Spleen (tissue), 11 donors: Measurements from ENCODE around the gene APOL4. TPM values are rescaled to one million over a fixed set of nuclear protein-coding genes. Genes with fewer than 3 reads are reported as not detected.

Experiments
- DNase-seq: peaks from one replicate; pipeline ENCODE4 v3.0.0-alpha.2; 2020
- H3K27ac ChIP-seq, 8 donors: fragments of 200-600 bp; sonication (generic) in 7 of 8; 1 replicate in 4 of 8; 2 replicates in 4 of 8; pipeline versions ENCODE4 v1.5.0 to v1.8.0; 2016 to 2021; ENCODE audit warnings: inconsistent platforms in 4 of 8, mild to moderate bottlenecking in 4 of 8, moderate library complexity in 1 of 8
- H3K27me3 ChIP-seq, 7 donors: fragments of 200-600 bp; sonication (generic) in 6 of 7; replicated peaks in 1 of 7; 1 replicate in 4 of 7; 2 replicates in 3 of 7; pipeline versions ENCODE4 v1.5.0 to v1.8.0; 2016 to 2021; ENCODE audit warnings: inconsistent platforms in 3 of 7, mild to moderate bottlenecking in 1 of 7
- H3K36me3 ChIP-seq, 6 donors: fragments of 200-600 bp; sonication (generic) in 5 of 6; 1 replicate in 4 of 6; 2 replicates in 2 of 6; pipeline versions ENCODE4 v1.5.0 to v1.8.0; 2016 to 2021; ENCODE audit warnings: inconsistent platforms in 2 of 6
- H3K4me1 ChIP-seq, 6 donors: fragments of 200-600 bp; sonication (generic) in 5 of 6; 1 replicate in 3 of 6; 2 replicates in 3 of 6; pipeline versions ENCODE4 v1.5.0 to v1.8.0; 2016 to 2021; ENCODE audit warnings: inconsistent platforms in 3 of 6
- H3K4me3 ChIP-seq, 8 donors: fragments of 200-600 bp; sonication (generic) in 7 of 8; 1 replicate in 4 of 8; 2 replicates in 4 of 8; pipeline versions ENCODE4 v1.5.0 to v1.8.0; 2016 to 2021; ENCODE audit warnings: inconsistent platforms in 4 of 8, mild to moderate bottlenecking in 4 of 8, moderate library complexity in 2 of 8
- H3K9me3 ChIP-seq, 8 donors: fragments of 200-600 bp; sonication (generic) in 7 of 8; 1 replicate in 4 of 8; 2 replicates in 4 of 8; pipeline versions ENCODE4 v1.5.0 to v1.8.0; 2016 to 2021; ENCODE audit warnings: inconsistent platforms in 4 of 8
- CTCF ChIP-seq, 11 experiments: fragments of 200-600 bp in 7 of 11; fragments of 450-650 bp in 4 of 11; sonication (generic) in 4 of 11; IDR thresholded peaks in 8 of 11; conservative IDR thresholded peaks in 3 of 11; 1 replicate in 7 of 11; 2 replicates in 4 of 11; pipeline versions ENCODE4 v1.4.0 to v1.8.0; 2016 to 2021; ENCODE audit warnings: antibody characterized with exemption in 11 of 11, inconsistent platforms in 4 of 11, mild to moderate bottlenecking in 1 of 11
- POLR2A ChIP-seq, 3 donors: fragments of 450-650 bp; IDR thresholded peaks; one replicate each; pipeline ENCODE4 v1.5.1; 2017; ENCODE audit warnings: antibody characterized with exemption in 3 of 3, mild to moderate bottlenecking in 1 of 3
- POLR2AphosphoS5 ChIP-seq, 3 donors: sonication (generic); formaldehyde crosslinking; IDR thresholded peaks; one replicate each; pipeline ENCODE4 v1.5.1; 2017; ENCODE audit warnings: antibody characterized with exemption in 3 of 3
- WGBS, 5 donors: extraction: QIAGEN DNeasy Blood & Tissue Kit in 3 of 5; methylation state at CpG; one replicate each; pipeline versions ENCODE4 v1.1.5 to v1.1.7; 2013 to 2018; 5-methylcytosine and 5-hydroxymethylcytosine counted together
- intact Hi-C: fragments of 100-400 bp; cut with DNase I; formaldehyde crosslinking; loops from one replicate; pipeline ENCODE4 v1.15.0; 2023; ENCODE audit warnings: low total_unique reads
- polyA plus RNA-seq, 3 donors: library from polyadenylated mRNA; stranded (reverse); fragments of 200-250 nt; gene quantifications; one replicate each; pipeline ENCODE4 v1.2.1, GENCODE V29; 2013
- total RNA-seq, 7 donors: library from RNA; depleted of rRNA in 3 of 7; stranded (reverse); fragments of >200 nt in 3 of 7; fragmentation: NEBNext Ultra II Directional in 4 of 7; extraction: Animal tissue kit (Norgen Biotek cat#: 25700) in 4 of 7; gene quantifications; one replicate each; pipeline versions ENCODE4 v1.1.0 to v1.2.1, GENCODE V29; 2016 to 2021
- donor health status: healthy with polysubstance abuse.
- donor health status: DM: no; HTN: no; CAD: no; lungs with moderate emphysema.
- donor health status: DM: no; HTN: no; CAD: no.
- donor health status: Bipolar disorder and iron deficiency.
- donor health status: healthy.
- donor health status: DM: no; HTN: no; CAD: no.
- donor health status: DM: yes; HTN: yes; CAD: no.

APOL4 gene
- total and polyA plus RNA-seq, 10 donors = 2.5 to 14.4 (median 3.9) TPM; not detected in 1

DNA sequence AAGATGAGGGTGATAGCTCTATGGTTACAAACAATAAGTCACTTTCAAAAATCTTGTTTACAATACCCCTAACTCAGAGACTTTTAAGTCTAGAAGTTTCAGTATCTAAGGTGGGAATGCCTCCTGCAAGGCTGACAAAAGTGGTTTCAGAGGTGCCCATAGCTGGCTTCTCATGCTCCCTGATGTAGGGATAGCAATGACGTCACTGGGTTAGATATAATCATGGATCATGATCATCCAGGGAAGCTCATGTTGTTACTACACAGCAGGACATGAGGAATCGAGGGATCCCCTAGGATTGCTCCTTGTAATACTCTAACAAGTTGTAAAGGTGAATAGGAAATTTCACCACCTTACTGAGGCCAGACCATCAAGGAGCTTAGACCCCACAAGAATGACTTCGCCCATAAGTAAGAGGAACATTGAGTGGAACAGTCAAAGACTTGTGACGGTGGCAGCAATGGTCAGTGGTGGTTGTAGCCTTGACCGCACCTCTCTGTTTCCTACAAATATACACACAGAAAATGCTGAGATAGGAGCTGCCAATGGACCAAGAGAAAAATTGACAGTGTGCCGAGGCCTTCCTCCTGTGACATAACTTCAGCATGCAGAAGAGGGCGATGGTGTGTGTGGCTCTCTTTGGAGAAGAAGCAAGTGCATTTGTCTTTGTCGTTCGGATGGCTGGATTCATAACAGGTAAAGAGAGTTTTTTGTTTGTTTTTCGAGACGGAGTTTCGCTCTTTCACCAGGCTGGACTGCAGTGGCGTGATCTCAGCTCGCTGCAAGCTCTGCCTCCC is 15.6 kb downstream of the APOL4 start:
- DNase-seq = no peak
- intact Hi-C loops = loop anchor here (10.0 kb wide), 1 partner anchor 299 kb away; the partner anchor contains the start of gene TXN2

DNA sequence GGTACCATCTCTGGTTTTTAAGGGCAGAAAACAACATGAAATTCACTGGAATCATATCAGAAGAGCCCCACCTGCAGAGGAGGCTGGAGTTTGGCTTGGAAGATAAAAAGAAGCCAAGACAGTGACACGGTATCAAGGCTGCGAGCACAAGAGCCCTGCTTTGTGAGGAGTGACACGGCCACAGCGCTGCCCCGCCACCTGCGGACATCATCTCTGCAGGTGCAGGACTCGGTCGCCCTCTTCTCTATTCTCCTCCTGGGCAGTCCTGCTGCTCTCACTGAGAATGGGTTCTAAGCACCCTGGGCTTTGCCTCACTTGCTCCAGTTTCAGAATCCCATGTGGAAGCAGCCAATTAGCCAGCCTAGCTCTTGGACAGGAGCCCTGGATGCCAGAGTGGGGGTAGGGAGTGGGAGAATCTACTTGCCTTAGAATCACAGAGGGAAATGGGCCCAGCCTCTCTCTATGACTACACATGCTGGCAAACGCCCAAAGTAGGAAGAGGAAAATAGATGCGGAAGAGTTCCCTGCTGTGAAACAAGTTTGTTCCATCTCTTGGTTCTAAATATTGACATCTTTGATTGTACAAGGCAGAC is 17.1 kb downstream of the APOL4 start:
- no peak overlapping the region for H3K4me3 ChIP-seq
- H3K4me1 ChIP-seq = peaks cover 0 to 15% (median 10%) of the 10 kb centered on the region in 6 donors
- H3K27ac ChIP-seq = no peak overlapping the region
- TF ChIP-seq POLR2AphosphoS5 (IDR thresholded peaks at IDR 0.05) = no peak
- TF ChIP-seq CTCF (IDR thresholded peaks at IDR 0.05 in 8 of 11, conservative IDR thresholded peaks at IDR 0.05 in 3 of 11) = no peak
- no peak for TF ChIP-seq POLR2A (IDR thresholded peaks at IDR 0.05)
- intact Hi-C loops = loop anchor here (10.0 kb wide), 1 partner anchor 300 kb away; the partner anchor contains the start of gene TXN2
- no peaks in the 10 kb centered on the region for H3K36me3 ChIP-seq
- DNase-seq = no peak
- H3K9me3 ChIP-seq = no peaks in the 10 kb centered on the region
- H3K27me3 ChIP-seq = no peaks in the 10 kb centered on the region
- 76 to 80% (median 77%) methylated on average over 10 of the region's 10 CpGs for WGBS, 5 donors

More for the DNA sequence above, 15.6 kb downstream of the APOL4 start:
- H3K9me3 ChIP-seq = no peaks in the 10 kb centered on the region
- no peak overlapping the region for H3K27ac ChIP-seq
- H3K27me3 ChIP-seq = no peaks in the 10 kb centered on the region
- H3K4me1 ChIP-seq = peaks cover 0 to 7% (median 0%) of the 10 kb centered on the region in 6 donors
- no peaks in the 10 kb centered on the region for H3K36me3 ChIP-seq
- WGBS, 5 donors = 80 to 89% (median 86%) methylated on average over 14 of the region's 14 CpGs
- no peak for TF ChIP-seq CTCF (IDR thresholded peaks at IDR 0.05 in 8 of 11, conservative IDR thresholded peaks at IDR 0.05 in 3 of 11)
- TF ChIP-seq POLR2AphosphoS5 (IDR thresholded peaks at IDR 0.05) = no peak
- no peak overlapping the region for H3K4me3 ChIP-seq

DNA sequence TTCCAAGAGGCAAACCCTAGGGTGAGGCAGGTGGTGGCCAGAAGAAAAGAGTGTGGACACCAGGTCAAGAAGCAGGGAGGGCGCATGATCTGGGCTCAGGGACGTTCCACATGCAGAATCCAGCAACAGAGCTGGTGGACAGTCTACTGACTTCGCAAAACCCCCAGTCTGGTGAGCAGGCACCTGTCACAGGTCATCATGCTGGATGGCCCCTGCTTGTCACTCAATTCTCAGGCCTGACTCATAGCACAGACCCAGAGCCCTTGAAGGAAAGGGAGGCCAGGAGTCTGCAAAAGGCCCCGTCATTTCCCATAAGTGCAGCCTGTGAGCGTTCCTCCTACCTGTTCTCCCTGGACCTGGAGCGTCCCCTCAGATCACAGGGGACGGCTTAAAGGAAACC is 18.2 kb downstream of the APOL4 start:
- H3K4me3 ChIP-seq = no peak overlapping the region
- 87 to 96% (median 92%) methylated on average over 7 of the region's 7 CpGs for WGBS, 5 donors
- no peak for DNase-seq
- no peak for TF ChIP-seq CTCF (IDR thresholded peaks at IDR 0.05 in 8 of 11, conservative IDR thresholded peaks at IDR 0.05 in 3 of 11)
- intact Hi-C loops = loop anchor here (10.0 kb wide), 1 partner anchor 301 kb away; the partner anchor contains the start of gene TXN2
- no peaks in the 10 kb centered on the region for H3K36me3 ChIP-seq
- H3K4me1 ChIP-seq = peaks cover 0 to 15% (median 11%) of the 10 kb centered on the region in 6 donors
- H3K9me3 ChIP-seq = no peaks in the 10 kb centered on the region
- no peaks in the 10 kb centered on the region for H3K27me3 ChIP-seq
- no peak overlapping the region for H3K27ac ChIP-seq

DNA sequence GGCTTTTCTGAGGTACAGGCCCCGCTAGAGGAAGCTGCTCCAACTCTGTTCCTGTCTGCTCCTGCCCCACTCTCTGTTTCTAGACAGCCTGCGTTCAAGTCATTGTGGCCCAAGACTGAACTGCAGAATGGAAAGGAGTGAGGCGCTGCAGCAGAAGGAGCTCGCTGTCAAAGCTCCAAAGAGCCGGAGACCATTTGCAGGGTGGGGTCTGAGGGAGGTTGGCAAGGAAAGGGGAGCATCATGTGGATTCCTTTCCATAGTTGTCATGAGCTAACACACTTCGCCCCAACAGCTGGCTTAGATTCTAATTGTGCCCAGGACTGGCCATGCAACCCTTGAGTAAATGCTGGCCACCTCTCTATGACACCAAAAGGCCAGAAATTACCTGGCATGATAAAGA is 18.8 kb downstream of the APOL4 start:
- H3K9me3 ChIP-seq = no peaks in the 10 kb centered on the region
- H3K27ac ChIP-seq = no peak overlapping the region
- no peak for TF ChIP-seq POLR2A (IDR thresholded peaks at IDR 0.05)
- TF ChIP-seq POLR2AphosphoS5 (IDR thresholded peaks at IDR 0.05) = no peak
- no peak for TF ChIP-seq CTCF (IDR thresholded peaks at IDR 0.05 in 8 of 11, conservative IDR thresholded peaks at IDR 0.05 in 3 of 11)
- H3K4me3 ChIP-seq = no peak overlapping the region
- WGBS, 5 donors = 82 to 94% (median 92%) methylated on average over 6 of the region's 6 CpGs
- peaks cover 0 to 15% (median 12%) of the 10 kb centered on the region in 6 donors for H3K4me1 ChIP-seq
- no peaks in the 10 kb centered on the region for H3K36me3 ChIP-seq
- no peak for DNase-seq
- H3K27me3 ChIP-seq = no peaks in the 10 kb centered on the region
- intact Hi-C loops = loop anchor here (10.0 kb wide), 1 partner anchor 302 kb away; the partner anchor contains the start of gene TXN2
